Smooth muscle cell (in vitro differentiated cells): ENCODE results near the gene PPL. TPM values are rescaled to one million over a fixed set of nuclear protein-coding genes. Genes with fewer than 3 reads are reported as not detected.

Experiments
- DNase-seq: peaks from one replicate; lab custom pipeline; 2025; ENCODE audit not compliant: unreplicated experiment; lab: John Stamatoyannopoulos, UW
- H2AFZ ChIP-seq: fragments of 200-600 bp; sonication (generic); 2 replicates; pipeline ENCODE4 v1.6.0; 2016; ENCODE audit warnings: antibody characterized with exemption, low read depth, mild to moderate bottlenecking
- H3F3A ChIP-seq: fragments of 200-600 bp; sonication (generic); 2 replicates; pipeline ENCODE4 v1.6.0; 2017; ENCODE audit warnings: antibody characterized with exemption, low read depth
- H3K27ac ChIP-seq: fragments of 200-600 bp; sonication (generic); 2 replicates; pipeline ENCODE4 v1.5.1; 2016; ENCODE audit warnings: low read depth, mild to moderate bottlenecking
- H3K27me3 ChIP-seq: fragments of 200-600 bp; sonication (generic); 2 replicates; pipeline ENCODE4 v1.6.1; 2016; ENCODE audit warnings: low read depth, mild to moderate bottlenecking
- H3K36me3 ChIP-seq: fragments of 200-600 bp; sonication (generic); 2 replicates; pipeline ENCODE4 v1.5.1; 2016; ENCODE audit warnings: low read depth
- H3K4me1 ChIP-seq: fragments of 200-600 bp; sonication (generic); 2 replicates; pipeline ENCODE4 v1.5.1; 2016; ENCODE audit warnings: low read depth
- H3K4me2 ChIP-seq: fragments of 200-600 bp; sonication (generic); 2 replicates; pipeline ENCODE4 v1.6.0; 2016; ENCODE audit warnings: mild to moderate bottlenecking
- H3K4me3 ChIP-seq: fragments of 200-600 bp; sonication (generic); 2 replicates; pipeline ENCODE4 v1.5.1; 2016; ENCODE audit warnings: mild to moderate bottlenecking
- H3K79me2 ChIP-seq: fragments of 200-600 bp; sonication (generic); 2 replicates; pipeline ENCODE4 v1.6.0; 2016; ENCODE audit warnings: low read depth, mild to moderate bottlenecking
- H3K9ac ChIP-seq: fragments of 200-600 bp; sonication (generic); 2 replicates; pipeline ENCODE4 v1.6.0; 2016; ENCODE audit warnings: low read depth
- H3K9me3 ChIP-seq: fragments of 200-600 bp; sonication (generic); replicated peaks from 2 replicates; pipeline ENCODE4 v1.5.1; 2016; ENCODE audit warnings: low read depth
- H4K20me1 ChIP-seq: fragments of 200-600 bp; sonication (generic); 2 replicates; pipeline ENCODE4 v1.6.0; 2016; ENCODE audit warnings: low read depth
- WGBS: methylation state at CpG from one replicate; pipeline ENCODE4 v1.1.7; 2016; ENCODE audit warnings: low lambda C conversion rate; 5-methylcytosine and 5-hydroxymethylcytosine counted together
- polyA plus RNA-seq: library from polyadenylated mRNA; unstranded; fragments of >200 nt; fragmentation: Nextera tagmentation; extraction: Ambion mirVana; gene quantifications from 2 replicates; pipeline ENCODE4 v1.2.1, GENCODE V29; 2016
- total RNA-seq: library from RNA; depleted of rRNA; stranded (reverse); fragments of >200 nt; gene quantifications from 2 replicates; pipeline ENCODE4 v1.2.3, GENCODE V29; 2014
- TF ChIP-seq, protein P1 (sequence below): fragments of 200-600 bp; sonication (generic); IDR thresholded peaks from 2 replicates; pipeline ENCODE4 v1.5.1; 2017; ENCODE audit warnings: borderline replicate concordance, mild to moderate bottlenecking, antibody characterized with exemption; ENCODE audit not compliant: insufficient read depth, poor library complexity, severe bottlenecking

The PPL gene
- total and polyA plus RNA-seq, 2 experiments from 2014 or later = 3.0 to 7.7 TPM

DNA sequence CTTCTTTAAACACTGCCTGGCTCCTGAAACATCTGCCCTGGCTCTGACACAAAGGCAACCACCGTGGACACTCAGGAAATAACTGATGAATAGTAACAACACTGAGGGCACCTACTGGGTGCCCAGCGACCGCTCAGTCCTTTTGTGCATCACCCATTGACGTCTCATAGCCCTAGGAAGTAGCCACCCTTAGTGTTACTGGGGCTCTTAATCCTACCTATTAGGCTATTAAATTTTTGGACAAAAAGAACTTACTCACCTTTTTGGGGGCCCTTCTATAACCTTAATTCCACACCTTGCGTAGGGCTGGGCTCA is 11.7 kb downstream of the PPL start:
- 81% methylated on average over 5 of the region's 5 CpGs for WGBS
- H3F3A ChIP-seq = no peaks in the 10 kb centered on the region
- H3K36me3 ChIP-seq = no peaks in the 10 kb centered on the region
- H3K9ac ChIP-seq = no peak overlapping the region
- TF ChIP-seq, protein P1, sequence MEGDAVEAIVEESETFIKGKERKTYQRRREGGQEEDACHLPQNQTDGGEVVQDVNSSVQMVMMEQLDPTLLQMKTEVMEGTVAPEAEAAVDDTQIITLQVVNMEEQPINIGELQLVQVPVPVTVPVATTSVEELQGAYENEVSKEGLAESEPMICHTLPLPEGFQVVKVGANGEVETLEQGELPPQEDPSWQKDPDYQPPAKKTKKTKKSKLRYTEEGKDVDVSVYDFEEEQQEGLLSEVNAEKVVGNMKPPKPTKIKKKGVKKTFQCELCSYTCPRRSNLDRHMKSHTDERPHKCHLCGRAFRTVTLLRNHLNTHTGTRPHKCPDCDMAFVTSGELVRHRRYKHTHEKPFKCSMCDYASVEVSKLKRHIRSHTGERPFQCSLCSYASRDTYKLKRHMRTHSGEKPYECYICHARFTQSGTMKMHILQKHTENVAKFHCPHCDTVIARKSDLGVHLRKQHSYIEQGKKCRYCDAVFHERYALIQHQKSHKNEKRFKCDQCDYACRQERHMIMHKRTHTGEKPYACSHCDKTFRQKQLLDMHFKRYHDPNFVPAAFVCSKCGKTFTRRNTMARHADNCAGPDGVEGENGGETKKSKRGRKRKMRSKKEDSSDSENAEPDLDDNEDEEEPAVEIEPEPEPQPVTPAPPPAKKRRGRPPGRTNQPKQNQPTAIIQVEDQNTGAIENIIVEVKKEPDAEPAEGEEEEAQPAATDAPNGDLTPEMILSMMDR = no peak
- H3K9me3 ChIP-seq = peaks cover 7% of the 10 kb centered on the region
- DNase-seq = no peak
- H2AFZ ChIP-seq = no peak overlapping the region
- H3K79me2 ChIP-seq = no peaks in the 10 kb centered on the region
- H3K4me1 ChIP-seq = no peaks in the 10 kb centered on the region
- H4K20me1 ChIP-seq = no peaks in the 10 kb centered on the region
- H3K4me3 ChIP-seq = no peak overlapping the region
- no peaks in the 10 kb centered on the region for H3K27me3 ChIP-seq
- H3K27ac ChIP-seq = no peak overlapping the region
- no peak overlapping the region for H3K4me2 ChIP-seq

- Histone ChIP-seq H4K20me1 (no peaks in the 10 kb centered on the region), H3K79me2 (no peaks in the 10 kb centered on the region), H3K4me3 (no peak overlapping the region), H3K27ac (no peak overlapping the region), H3K36me3 (no peaks in the 10 kb centered on the region), H3K27me3 (no peaks in the 10 kb centered on the region), H3K4me1 (no peaks in the 10 kb centered on the region), H3K9ac (no peak overlapping the region), H3K4me2 (no peak overlapping the region), H2AFZ (no peak overlapping the region), H3K9me3 (peaks cover 7% of the 10 kb centered on the region), H3F3A (no peaks in the 10 kb centered on the region)
- TF ChIP-seq, protein P1 = no peak
- no peak for DNase-seq
- WGBS = 59% methylated on average over 12 of the region's 12 CpGs
Measured at GRCh38 chr16:4924593-4925292, 12.2 kb downstream of the PPL start.

DNA sequence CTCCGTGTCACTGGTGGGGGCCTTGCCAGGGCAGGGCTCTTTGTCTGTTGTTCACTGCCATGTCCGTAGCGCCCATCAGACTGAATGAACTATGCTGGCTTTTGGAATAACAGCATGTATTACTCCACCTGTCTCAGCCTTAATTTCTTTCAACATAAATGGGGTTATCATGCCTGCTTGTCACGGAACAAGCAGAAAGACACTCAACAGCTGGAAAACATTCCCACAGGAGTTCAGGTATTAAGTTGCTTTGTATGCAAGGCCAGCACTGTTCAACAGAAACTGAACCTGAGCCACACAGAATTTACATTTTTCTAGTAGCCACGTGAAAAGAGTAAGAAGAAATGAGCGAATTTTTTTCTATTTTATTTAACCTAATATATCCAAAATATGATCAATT is 13.1 kb downstream of the PPL start:
- no peaks in the 10 kb centered on the region for H3F3A ChIP-seq
- peaks cover 7% of the 10 kb centered on the region for H3K9me3 ChIP-seq
- no peaks in the 10 kb centered on the region for H3K79me2 ChIP-seq
- no peak overlapping the region for H3K4me3 ChIP-seq
- no peak for DNase-seq
- H3K4me1 ChIP-seq = no peaks in the 10 kb centered on the region
- no peak overlapping the region for H2AFZ ChIP-seq
- 91% methylated on average over 6 of the region's 6 CpGs for WGBS
- H3K9ac ChIP-seq = no peak overlapping the region
- H3K27me3 ChIP-seq = no peaks in the 10 kb centered on the region
- H3K36me3 ChIP-seq = no peaks in the 10 kb centered on the region
- no peak overlapping the region for H3K27ac ChIP-seq
- no peak overlapping the region for H3K4me2 ChIP-seq
- no peaks in the 10 kb centered on the region for H4K20me1 ChIP-seq
- TF ChIP-seq, protein P1 = no peak

DNA sequence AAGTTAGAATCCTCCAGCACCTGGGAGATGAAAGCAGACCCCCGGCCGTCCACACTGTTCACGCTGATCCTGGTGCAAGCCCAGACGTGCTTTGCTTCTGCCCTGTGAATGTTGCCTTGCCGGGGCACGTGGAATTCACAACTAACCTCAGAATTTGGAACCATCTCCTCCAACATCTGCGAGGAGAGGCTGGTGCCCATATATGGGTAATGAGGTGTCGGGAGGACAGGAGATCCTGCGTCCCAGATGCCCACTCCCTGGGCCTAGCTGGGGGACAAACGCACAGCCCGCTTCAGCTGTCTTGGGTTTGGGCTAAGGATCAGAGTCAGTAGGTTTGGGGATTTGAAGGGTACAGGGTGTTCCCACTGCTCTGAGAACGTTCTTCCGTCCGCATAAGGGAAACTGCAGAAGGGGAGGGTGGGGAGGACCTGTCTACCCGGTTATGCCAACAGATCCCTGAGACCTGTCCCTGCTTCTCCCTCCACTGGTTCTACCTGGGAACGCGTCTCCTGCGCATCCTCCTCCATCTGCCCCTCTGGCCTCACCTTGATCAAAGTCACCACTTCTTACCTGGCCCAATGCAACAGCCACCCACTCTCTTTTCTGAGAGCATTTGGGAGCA is 14.1 kb downstream of the PPL start:
- H3K36me3 ChIP-seq = no peaks in the 10 kb centered on the region
- H4K20me1 ChIP-seq = no peaks in the 10 kb centered on the region
- peaks cover 7% of the 10 kb centered on the region for H3K9me3 ChIP-seq
- TF ChIP-seq, protein P1 = no peak
- no peak for DNase-seq
- WGBS = 62% methylated on average over 18 of the region's 18 CpGs
- H3K27ac ChIP-seq = no peak overlapping the region
- no peak overlapping the region for H3K4me3 ChIP-seq
- H2AFZ ChIP-seq = no peak overlapping the region
- H3K79me2 ChIP-seq = no peaks in the 10 kb centered on the region
- H3K4me2 ChIP-seq = no peak overlapping the region
- H3K4me1 ChIP-seq = no peaks in the 10 kb centered on the region
- H3K9ac ChIP-seq = no peak overlapping the region
- no peaks in the 10 kb centered on the region for H3K27me3 ChIP-seq
- no peaks in the 10 kb centered on the region for H3F3A ChIP-seq
